Measurements from ENCODE around the gene LRRC23.

LRRC23 gene

DNA sequence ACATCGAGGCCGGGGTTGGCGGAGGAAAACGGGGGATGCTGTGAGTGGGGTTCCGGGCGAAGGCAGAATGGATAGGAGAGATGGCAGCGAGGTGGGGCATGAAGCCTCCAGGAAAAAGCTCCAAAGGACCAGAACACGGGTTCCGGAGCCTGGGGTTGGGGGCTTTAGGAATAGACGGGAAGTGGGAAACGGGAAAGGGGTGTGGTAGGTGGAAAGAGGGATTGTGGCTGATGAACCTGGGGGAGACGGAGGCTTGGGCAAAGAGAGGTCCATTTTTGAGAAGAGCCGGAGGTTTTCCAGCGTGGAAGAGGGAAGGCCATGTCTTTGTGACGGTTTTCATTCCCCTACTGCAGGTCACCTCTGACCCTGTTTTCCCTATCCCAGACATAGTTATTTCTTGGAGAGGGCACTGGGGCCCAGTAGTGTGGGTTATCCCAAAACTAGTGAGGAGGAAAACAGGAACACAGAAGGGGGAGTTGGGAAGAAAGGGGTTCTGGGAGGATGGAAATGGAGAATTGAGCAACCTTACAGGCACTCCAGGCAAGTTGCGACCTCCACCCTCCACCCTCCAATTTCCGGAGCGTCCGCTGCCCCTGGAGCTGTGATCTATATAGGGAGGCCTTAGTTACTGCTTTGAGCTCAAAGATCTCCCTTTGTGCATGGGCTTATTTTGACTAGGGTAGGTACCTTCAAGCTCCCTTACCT is 24.2 kb downstream of the LRRC23 start:
- DNase-seq = no peak

DNA sequence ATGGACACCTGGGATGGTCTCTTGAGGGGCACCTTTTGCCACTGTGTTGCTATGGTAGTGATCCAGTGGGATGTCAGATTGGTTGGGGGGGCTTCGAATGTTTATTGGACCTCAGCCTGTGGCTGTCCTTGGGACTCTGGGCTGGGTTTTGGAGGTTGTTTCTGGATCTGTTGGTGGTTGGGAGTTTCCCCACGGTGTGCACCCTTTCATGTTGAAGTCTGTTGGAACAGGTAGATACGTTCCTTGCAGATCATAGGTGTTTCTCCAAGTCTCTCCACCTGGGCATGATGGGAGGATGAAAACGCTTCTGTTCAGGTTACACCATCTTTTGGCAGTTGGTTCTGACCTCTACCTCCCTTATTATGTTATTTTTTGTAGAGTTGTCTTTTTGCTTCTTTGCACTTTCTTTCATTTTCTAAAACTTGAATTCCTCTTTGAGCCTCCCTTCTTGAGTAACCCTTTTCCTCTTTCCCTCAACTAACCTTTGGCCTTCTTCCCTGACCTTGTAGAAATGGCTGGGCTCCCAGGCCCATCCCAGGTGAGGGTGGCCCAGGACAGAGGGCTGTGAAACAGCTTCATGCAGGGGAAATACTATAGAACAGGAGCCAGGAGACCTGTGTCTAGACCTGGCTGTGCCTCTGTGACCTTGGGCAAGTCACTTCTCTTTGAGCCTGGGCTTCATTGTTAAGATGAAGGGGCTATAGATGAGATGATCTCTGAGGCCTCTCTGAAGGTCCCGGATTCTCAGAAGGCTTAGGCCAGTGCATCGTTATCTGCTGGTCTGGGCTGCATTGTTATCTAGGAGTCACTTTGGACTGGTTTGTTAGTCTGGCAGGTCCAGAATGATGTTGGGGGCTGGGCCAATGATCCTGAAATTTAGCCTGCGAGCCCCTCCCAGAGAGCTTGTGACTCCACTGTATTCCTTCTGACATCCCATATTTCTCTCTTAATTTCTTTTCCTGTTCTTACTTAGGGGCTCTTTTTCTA is 25.1 kb downstream of the LRRC23 start:
- DNase-seq = no peak

DNA sequence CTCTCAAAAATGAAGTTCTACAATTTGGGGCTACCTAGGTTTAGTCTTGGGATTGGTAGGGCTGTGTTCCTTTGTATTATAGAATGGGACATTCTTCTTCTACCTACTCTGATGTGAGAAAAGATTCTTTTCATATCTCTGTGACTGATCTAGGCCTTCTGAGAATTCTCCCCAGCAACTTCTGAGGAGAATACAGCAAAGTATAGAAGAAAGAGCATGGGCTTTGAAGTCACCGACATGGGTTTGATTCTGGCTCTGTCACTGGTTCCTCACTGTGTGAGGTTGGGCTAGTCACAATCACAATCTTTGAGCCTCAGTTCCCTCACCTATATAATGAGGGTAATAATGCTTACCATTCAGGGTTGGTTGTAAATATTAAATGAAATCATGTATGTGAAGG is 28.1 kb downstream of the LRRC23 start:
- DNase-seq = no peak

- DNase-seq = no peak
These were observed 29.5 kb downstream of the LRRC23 start for GRCh38 chr12:6934110-6934509.

- DNase-seq = no peak
These were observed 31.0 kb downstream of the LRRC23 start for GRCh38 chr12:6935371-6936193.

- DNase-seq = no peak
These were observed 31.6 kb downstream of the LRRC23 start for GRCh38 chr12:6936194-6936635.

DNA sequence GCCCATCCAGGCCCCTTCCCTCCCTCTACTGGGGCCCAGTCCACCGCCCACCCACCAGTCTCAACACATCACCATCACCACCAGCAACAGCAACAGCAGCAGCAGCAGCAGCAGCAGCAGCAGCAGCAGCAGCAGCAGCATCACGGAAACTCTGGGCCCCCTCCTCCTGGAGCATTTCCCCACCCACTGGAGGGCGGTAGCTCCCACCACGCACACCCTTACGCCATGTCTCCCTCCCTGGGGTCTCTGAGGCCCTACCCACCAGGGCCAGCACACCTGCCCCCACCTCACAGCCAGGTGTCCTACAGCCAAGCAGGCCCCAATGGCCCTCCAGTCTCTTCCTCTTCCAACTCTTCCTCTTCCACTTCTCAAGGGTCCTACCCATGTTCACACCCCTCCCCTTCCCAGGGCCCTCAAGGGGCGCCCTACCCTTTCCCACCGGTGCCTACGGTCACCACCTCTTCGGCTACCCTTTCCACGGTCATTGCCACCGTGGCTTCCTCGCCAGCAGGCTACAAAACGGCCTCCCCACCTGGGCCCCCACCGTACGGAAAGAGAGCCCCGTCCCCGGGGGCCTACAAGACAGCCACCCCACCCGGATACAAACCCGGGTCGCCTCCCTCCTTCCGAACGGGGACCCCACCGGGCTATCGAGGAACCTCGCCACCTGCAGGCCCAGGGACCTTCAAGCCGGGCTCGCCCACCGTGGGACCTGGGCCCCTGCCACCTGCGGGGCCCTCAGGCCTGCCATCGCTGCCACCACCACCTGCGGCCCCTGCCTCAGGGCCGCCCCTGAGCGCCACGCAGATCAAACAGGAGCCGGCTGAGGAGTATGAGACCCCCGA is 32.2 kb downstream of the LRRC23 start:
- no peak for DNase-seq

DNA sequence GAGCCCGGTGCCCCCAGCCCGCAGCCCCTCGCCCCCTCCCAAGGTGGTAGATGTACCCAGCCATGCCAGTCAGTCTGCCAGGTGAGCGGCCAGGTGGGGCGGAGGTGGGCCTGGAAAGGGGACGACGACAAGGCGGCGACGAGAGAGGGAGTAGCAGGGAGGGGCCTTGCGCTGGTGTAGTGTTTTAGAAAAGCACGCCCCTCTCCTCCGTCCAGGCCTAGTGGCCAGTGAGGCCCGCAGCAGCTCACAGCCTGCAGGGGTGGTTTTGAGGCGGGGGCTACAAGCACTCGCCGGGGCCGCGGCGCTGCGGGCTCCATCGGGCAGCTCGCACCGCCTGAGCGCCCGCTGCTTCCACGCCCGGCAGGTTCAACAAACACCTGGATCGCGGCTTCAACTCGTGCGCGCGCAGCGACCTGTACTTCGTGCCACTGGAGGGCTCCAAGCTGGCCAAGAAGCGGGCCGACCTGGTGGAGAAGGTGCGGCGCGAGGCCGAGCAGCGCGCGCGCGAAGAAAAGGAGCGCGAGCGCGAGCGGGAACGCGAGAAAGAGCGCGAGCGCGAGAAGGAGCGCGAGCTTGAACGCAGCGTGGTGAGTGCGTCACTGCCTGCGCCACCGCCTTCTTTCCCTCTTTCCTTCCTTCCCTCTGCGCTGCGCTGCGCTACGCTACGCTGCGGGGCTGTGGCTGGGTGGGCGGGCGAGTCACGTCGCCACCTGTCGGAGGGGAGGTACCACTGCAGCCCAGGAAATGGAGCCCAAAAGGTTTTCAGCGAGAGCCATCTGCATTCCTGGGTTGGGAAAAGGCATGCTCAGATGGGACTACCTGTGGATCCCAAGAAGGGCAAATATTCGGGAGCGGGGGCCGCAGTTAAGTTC is 33.1 kb downstream of the LRRC23 start:
- peak; percentile 98 for DNase-seq

DNA sequence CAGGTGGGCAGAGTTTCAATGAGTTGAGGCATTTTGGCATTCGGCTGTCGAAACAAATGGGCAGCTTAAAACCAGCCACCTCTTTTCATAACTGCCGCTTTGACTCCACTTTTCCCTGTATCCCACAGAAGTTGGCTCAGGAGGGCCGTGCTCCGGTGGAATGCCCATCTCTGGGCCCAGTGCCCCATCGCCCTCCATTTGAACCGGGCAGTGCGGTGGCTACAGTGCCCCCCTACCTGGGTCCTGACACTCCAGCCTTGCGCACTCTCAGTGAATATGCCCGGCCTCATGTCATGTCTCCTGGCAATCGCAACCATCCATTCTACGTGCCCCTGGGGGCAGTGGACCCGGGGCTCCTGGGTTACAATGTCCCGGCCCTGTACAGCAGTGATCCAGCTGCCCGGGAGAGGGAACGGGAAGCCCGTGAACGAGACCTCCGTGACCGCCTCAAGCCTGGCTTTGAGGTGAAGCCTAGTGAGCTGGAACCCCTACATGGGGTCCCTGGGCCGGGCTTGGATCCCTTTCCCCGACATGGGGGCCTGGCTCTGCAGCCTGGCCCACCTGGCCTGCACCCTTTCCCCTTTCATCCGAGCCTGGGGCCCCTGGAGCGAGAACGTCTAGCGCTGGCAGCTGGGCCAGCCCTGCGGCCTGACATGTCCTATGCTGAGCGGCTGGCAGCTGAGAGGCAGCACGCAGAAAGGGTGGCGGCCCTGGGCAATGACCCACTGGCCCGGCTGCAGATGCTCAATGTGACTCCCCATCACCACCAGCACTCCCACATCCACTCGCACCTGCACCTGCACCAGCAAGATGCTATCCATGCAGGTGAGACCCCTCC is 34.0 kb downstream of the LRRC23 start:
- DNase-seq = no peak

DNA sequence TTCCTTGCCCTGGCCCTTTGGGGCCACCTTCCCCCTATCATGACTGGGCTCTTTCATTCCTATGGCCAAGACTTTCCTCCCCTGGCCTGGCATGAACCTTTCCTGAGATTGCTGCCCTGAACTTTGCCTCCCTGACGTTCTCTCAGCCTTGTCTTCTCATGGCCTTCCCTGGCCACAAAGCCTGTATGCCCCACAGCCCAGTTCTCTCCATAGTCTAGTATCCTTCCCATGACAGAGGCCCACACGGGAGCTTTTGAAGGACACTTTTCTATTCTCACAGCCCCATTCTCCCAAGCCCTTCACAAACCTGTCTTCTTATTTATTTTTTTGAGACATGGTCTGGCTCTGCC is 34.5 kb downstream of the LRRC23 start:
- no peak for DNase-seq

GRCh38 chr12:6941267-6941666 is 36.6 kb downstream of the LRRC23 start:
- DNase-seq = no peak

GRCh38 chr12:6941782-6942181 is 37.2 kb downstream of the LRRC23 start:
- DNase-seq = no peak

GRCh38 chr12:6942331-6942665 is 37.7 kb downstream of the LRRC23 start:
- DNase-seq = no peak

GRCh38 chr12:6943389-6943721 is 38.7 kb downstream of the LRRC23 start:
- peak; percentile 71 for DNase-seq

- DNase-seq = peak; percentile 74
These were observed 39.2 kb downstream of the LRRC23 start, which contains the start of the genes C12orf57 and RNU7-1 for GRCh38 chr12:6943722-6944380. TSS of gene C12orf57 (plus strand) at chr12:6944022. CDS start at chr12:6944122, 100 bp downstream. TSS of gene RNU7-1 (plus strand) at chr12:6943816.

GRCh38 chr12:6944381-6945186 is 40.0 kb downstream of the LRRC23 start:
- peak; percentile 93 for DNase-seq

DNA sequence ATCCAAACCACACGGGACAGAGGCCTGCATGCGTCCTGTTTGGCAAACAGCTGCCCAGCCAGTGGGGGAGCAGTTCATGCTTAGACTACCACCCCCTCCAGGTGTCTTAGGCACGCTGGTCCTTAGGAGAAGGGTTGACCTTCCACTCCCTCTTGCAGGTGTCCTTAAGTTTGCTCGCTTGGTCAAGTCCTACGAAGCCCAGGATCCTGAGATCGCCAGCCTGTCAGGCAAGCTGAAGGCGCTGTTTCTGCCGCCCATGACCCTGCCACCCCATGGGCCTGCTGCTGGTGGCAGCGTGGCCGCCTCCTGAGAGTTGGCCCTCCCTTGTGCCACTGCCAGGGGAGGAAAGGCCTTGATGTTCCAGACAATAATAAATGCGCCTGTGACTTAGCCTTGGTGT is 41.0 kb downstream of the LRRC23 start:
- DNase-seq = no peak

GRCh38 chr12:6946033-6946919 is 41.7 kb downstream of the LRRC23 start:
- DNase-seq = peak; percentile 93
